K562 (cell line): Measurements from ENCODE around the gene FAM174C. TPM values are rescaled to one million over a fixed set of nuclear protein-coding genes. Genes with fewer than 3 reads are reported as not detected.

ENCODE experiments used
- ATAC-seq: fragments of 200-7000 bp; cut with Tn5 transposase; 3 replicates; pipeline ENCODE4 v1.9.1; 2020; ENCODE audit warnings: moderate library complexity
- BruUV-seq: library from RNA; stranded (reverse); fragments of 400-500 nt; replicated peaks from 2 replicates; lab custom pipeline; 2021; lab: Mats Ljungman, UMichigan
- CTCF ChIA-PET: fragments of 300-600 bp; formaldehyde crosslinking; extraction: SDS; loops from one replicate; lab custom pipeline; 2021; ENCODE audit warnings: low intra/inter-chr PET ratio; lab: Yijun Ruan, JAX
- POLR2A ChIA-PET: fragments of 300-600, 350-650 bp; sonication (Branson Sonifier 250); formaldehyde crosslinking; extraction: SDS; loops from one replicate; lab custom pipeline; 2021; ENCODE audit warnings: antibody characterized with exemption, inconsistent platforms; lab: Yijun Ruan, JAX
- DNase-seq, 4 experiments: peaks; one replicate each; pipeline versions ENCODE4 v3.0.0 to v3.0.0-alpha.2; 2011 to 2018; ENCODE audit warnings: low spot score in 3 of 4, mixed read lengths in 3 of 4; ENCODE audit errors: extremely low read depth in 1 of 4
- FAIRE-seq: peaks from 2 replicates; lab custom pipeline; 2011; peaks lifted over from hg19 to GRCh38; lab: Jason Lieb, UNC
- H2AFZ ChIP-seq: 2 replicates; pipeline ENCODE4 v1.6.0; 2011; ENCODE audit warnings: low read depth, low read length, control low read depth, inconsistent platforms
- H3K27ac ChIP-seq: fragments of 200-600 bp; 3 replicates; pipeline ENCODE4 v1.8.0; 2011; ENCODE audit warnings: low read depth, mild to moderate bottlenecking, control low read depth, inconsistent platforms, low read length, moderate library complexity, mixed read lengths; ENCODE audit errors: extremely low read depth
- H3K27me3 ChIP-seq, 2 experiments: fragments of 300-600 bp in 1 of 2; 2 replicates in 1 of 2; 3 replicates in 1 of 2; pipeline versions ENCODE4 v1.6.0 to v1.8.0; 2011; ENCODE audit warnings: inconsistent platforms in 2 of 2, low read length in 2 of 2, mild to moderate bottlenecking in 1 of 2, mixed read lengths in 1 of 2, moderate library complexity in 1 of 2; ENCODE audit not compliant: control insufficient read depth in 2 of 2, insufficient read depth in 2 of 2
- H3K36me3 ChIP-seq: fragments of 300-600 bp; 3 replicates; pipeline ENCODE4 v1.8.0; 2011; ENCODE audit warnings: mild to moderate bottlenecking, low read length, inconsistent platforms; ENCODE audit not compliant: control insufficient read depth, insufficient read depth
- H3K4me1 ChIP-seq, 2 experiments: fragments of 200-600 bp in 1 of 2; replicated peaks in 1 of 2; 2 replicates in 1 of 2; 3 replicates in 1 of 2; pipeline versions ENCODE4 v1.5.1 to v1.8.0; 2011; ENCODE audit warnings: inconsistent platforms in 2 of 2, low read length in 2 of 2, mild to moderate bottlenecking in 1 of 2, mixed read lengths in 1 of 2, moderate library complexity in 1 of 2; ENCODE audit not compliant: control insufficient read depth in 2 of 2, insufficient read depth in 2 of 2
- H3K4me2 ChIP-seq: 2 replicates; pipeline ENCODE4 v1.6.1; 2011; ENCODE audit warnings: low read length, control low read depth, inconsistent platforms, mixed read lengths; ENCODE audit not compliant: insufficient read depth
- H3K4me3 ChIP-seq: fragments of 200-600 bp; sonication (generic), shearing (Covaris generic); 2 replicates; pipeline ENCODE4 v1.5.1; 2016; ENCODE audit warnings: control low read depth, inconsistent platforms
- H3K79me2 ChIP-seq: fragments of 200-600 bp; 3 replicates; pipeline ENCODE4 v1.8.0; 2011; ENCODE audit warnings: low read length, inconsistent platforms; ENCODE audit not compliant: control insufficient read depth, insufficient read depth
- H3K9ac ChIP-seq, 2 experiments: 2 replicates each; pipeline versions ENCODE4 v1.6.0 to v1.6.1; 2011; ENCODE audit warnings: low read depth in 2 of 2, low read length in 2 of 2, control low read depth in 1 of 2, inconsistent platforms in 1 of 2, mild to moderate bottlenecking in 1 of 2, mixed read lengths in 1 of 2; ENCODE audit not compliant: insufficient read depth in 1 of 2
- H3K9me1 ChIP-seq: one replicate; pipeline ENCODE4 v1.6.0; 2011; ENCODE audit warnings: inconsistent platforms, mild to moderate bottlenecking, low read length, moderate library complexity; ENCODE audit not compliant: control insufficient read depth, insufficient read depth
- H3K9me3 ChIP-seq: replicated peaks from 2 replicates; pipeline ENCODE4 v1.5.1; 2011; ENCODE audit warnings: low read depth, low read length, inconsistent platforms; ENCODE audit not compliant: control insufficient read depth, insufficient read depth
- H4K20me1 ChIP-seq: replicated peaks from 2 replicates; pipeline ENCODE4 v1.6.1; 2011; ENCODE audit warnings: low read length, inconsistent platforms, mixed read lengths; ENCODE audit not compliant: control insufficient read depth, insufficient read depth
- BHLHE40 ChIP-seq: IDR thresholded peaks from 2 replicates; pipeline ENCODE4 v1.6.1; 2011; ENCODE audit warnings: low read length, improper control_type of control experiment
- FOXP4 ChIP-seq: sonication (generic); formaldehyde crosslinking; IDR thresholded peaks from 2 replicates; pipeline ENCODE4 v1.8.0; 2022; ENCODE audit warnings: mild to moderate bottlenecking, missing genetic modification reagents, borderline replicate concordance
- GATAD2A ChIP-seq: fragments of 450-650 bp; IDR thresholded peaks from 2 replicates; pipeline ENCODE4 v1.6.1; 2017
- HNRNPK ChIP-seq: fragments of 200-400 bp; formaldehyde crosslinking; IDR thresholded peaks from one replicate; pipeline ENCODE4 v1.6.1; 2018; ENCODE audit warnings: mild to moderate bottlenecking, low read depth, low read length; ENCODE audit not compliant: poor library complexity, severe bottlenecking
- MEF2D ChIP-seq: conservative IDR thresholded peaks from 2 replicates; pipeline ENCODE4 v1.6.1; 2016; ENCODE audit warnings: low read depth, missing genetic modification characterization, missing compliant biosample characterization
- NFE2 ChIP-seq: IDR thresholded peaks from 2 replicates; pipeline ENCODE4 v1.6.1; 2014; ENCODE audit warnings: antibody characterized with exemption, low read depth
- PPARD ChIP-seq: fragments of 250-450 bp; sonication (Bioruptor Pico); IDR thresholded peaks from 2 replicates; pipeline ENCODE4 v1.8.0; 2022; ENCODE audit warnings: inconsistent platforms, mild to moderate bottlenecking, moderate library complexity
- ZFP1 ChIP-seq: fragments of 450-650 bp; formaldehyde crosslinking; IDR thresholded peaks from 2 replicates; pipeline ENCODE4 v1.4.0; 2020; ENCODE audit warnings: mild to moderate bottlenecking, mixed read lengths
- ZNF695 ChIP-seq: fragments of 450-650 bp; formaldehyde crosslinking; IDR thresholded peaks from 2 replicates; pipeline ENCODE4 v1.4.0; 2020; ENCODE audit warnings: mild to moderate bottlenecking, moderate library complexity
- ZNF76 ChIP-seq: fragments of 250-450 bp; sonication (Bioruptor Pico); IDR thresholded peaks from 2 replicates; pipeline ENCODE4 v1.4.0; 2020; ENCODE audit warnings: mild to moderate bottlenecking, moderate library complexity, borderline replicate concordance
- ZNF79 ChIP-seq: fragments of 250-450 bp; sonication (Bioruptor Pico); IDR thresholded peaks from 2 replicates; pipeline ENCODE4 v1.4.0; 2020; ENCODE audit warnings: low read depth, mild to moderate bottlenecking, moderate library complexity
- WGBS: fragments of 100-300 bp; shearing (Covaris generic); methylation state at CpG from one replicate; pipeline ENCODE4 v1.1.6; 2016; ENCODE audit warnings: low coverage, mixed read lengths; ENCODE audit not compliant: insufficient coverage; ENCODE audit errors: missing lambda C conversion rate; 5-methylcytosine and 5-hydroxymethylcytosine counted together
- in situ Hi-C: fragments of 300-500 bp; cut with MboI; formaldehyde crosslinking; loops from 4 replicates; pipeline ENCODE4 v1.15.0; 2018; ENCODE audit warnings: inconsistent platforms, mixed read lengths
- intact Hi-C: fragments of 100-400 bp; cut with micrococcal nuclease; formaldehyde crosslinking; loops from 2 replicates; pipeline ENCODE4 v1.14.2; 2022
- polyA plus RNA-seq, 8 experiments: library from polyadenylated mRNA; depleted of rRNA in 4 of 8; stranded (reverse) in 5 of 8; unstranded in 3 of 8; fragments of >200 nt; fragmentation: Nextera tagmentation in 2 of 8; fragmentation: Illumina TruSeq in 1 of 8; extraction: Ambion mirVana in 2 of 8; extraction: Trizol in 1 of 8; gene quantifications; 2 replicates each; pipeline versions ENCODE4 v1.2.1 to v1.2.3, GENCODE V29; 2011 to 2014; ENCODE audit warnings: inconsistent platforms in 1 of 8, missing spikeins in 1 of 8
- total RNA-seq, 7 experiments: library from RNA; depleted of rRNA in 6 of 7; stranded (reverse); fragments of >200 nt in 6 of 7; fragmentation: Illumina TruSeq in 2 of 7; extraction: Trizol in 2 of 7; gene quantifications; 2 replicates each; pipeline versions ENCODE4 v1.2.1 to v1.2.3, GENCODE V29; 2011 to 2021; ENCODE audit warnings: low replicate concordance in 1 of 7
- TF ChIP-seq, protein P1 (sequence below), 2 experiments: IDR thresholded peaks; 2 replicates each; pipeline ENCODE4 v1.6.1; 2012; ENCODE audit warnings: improper control_type of control experiment in 2 of 2, low read depth in 2 of 2, low read length in 2 of 2, borderline replicate concordance in 1 of 2

Gene FAM174C
- total and polyA plus RNA-seq, 9 of the 15 experiments (the other 6 are each of a cell fraction or from before 2014, with no cell fraction given) = 0.66 to 89.6 (median 20.3) TPM

DNA sequence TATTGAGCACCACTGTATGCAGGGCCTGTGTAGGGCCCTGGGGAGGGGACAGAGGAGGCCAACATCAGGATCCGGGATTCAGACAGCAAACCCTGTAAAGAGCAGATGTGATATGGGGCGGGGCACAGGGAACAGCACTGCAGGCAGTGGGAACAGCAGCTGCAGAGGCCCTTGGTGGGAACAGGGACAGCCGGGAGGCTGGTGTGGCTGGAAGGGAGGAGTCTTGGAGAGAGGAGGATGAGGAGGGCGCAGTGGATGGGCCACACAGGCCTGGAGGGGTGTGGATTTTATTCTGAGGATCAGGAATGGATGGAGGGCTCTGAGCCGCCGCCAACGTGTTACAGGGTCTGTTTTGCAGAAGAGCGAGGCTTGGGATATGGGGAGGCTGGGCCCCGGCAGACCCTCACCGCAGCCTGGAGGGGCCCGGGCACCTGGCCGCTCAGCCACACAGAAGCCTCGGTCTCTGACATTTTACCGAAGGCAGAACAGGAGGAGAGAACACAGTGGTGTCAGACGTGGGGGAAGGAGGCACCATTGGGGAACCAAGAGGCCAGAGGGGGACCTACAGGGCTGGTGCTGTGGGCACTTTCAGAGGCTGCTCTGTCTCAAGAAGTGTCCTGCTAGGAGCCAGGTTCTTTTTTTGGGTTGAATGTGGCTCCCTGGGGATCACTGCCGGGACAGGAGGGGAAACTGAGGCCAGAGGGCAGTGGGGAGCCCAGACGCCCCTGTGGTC, 17.3 kb downstream of the FAM174C start:
- Histone ChIP-seq H2AFZ (no peak overlapping the region), H3K9me1 (no peaks in the 10 kb centered on the region), H3K9me3 (no peaks in the 10 kb centered on the region), H3K4me2 (no peak overlapping the region), H3K36me3 (no peaks in the 10 kb centered on the region), H3K27me3 (peaks cover 35 to 68% of the 10 kb centered on the region in 2 experiments; a peak in 4 of 5 replicates), H3K79me2 (no peaks in the 10 kb centered on the region), H3K9ac (no peak overlapping the region), H3K4me1 (peaks cover 0 to 96% of the 10 kb centered on the region in 2 experiments; a peak in 3 of 5 replicates), H4K20me1 (peaks cover 4% of the 10 kb centered on the region; the same call in 1 of the 2 replicates), H3K27ac (no peak overlapping the region), H3K4me3 (no peak overlapping the region)
- no peak for TF ChIP-seq HNRNPK
- TF ChIP-seq ZNF76 (CRISPR knock-in tag) = no peak
- no peak for TF ChIP-seq MEF2D
- TF ChIP-seq PPARD (CRISPR knock-in tag) = no peak
- TF ChIP-seq NFE2 = no peak
- TF ChIP-seq GATAD2A = no peak
- TF ChIP-seq BHLHE40 = no peak
- TF ChIP-seq ZNF79 (CRISPR knock-in tag) = no peak
- TF ChIP-seq FOXP4 (CRISPR knock-in tag) = no peak
- no peak for TF ChIP-seq ZFP1 (CRISPR knock-in tag)
- TF ChIP-seq, protein P1, sequence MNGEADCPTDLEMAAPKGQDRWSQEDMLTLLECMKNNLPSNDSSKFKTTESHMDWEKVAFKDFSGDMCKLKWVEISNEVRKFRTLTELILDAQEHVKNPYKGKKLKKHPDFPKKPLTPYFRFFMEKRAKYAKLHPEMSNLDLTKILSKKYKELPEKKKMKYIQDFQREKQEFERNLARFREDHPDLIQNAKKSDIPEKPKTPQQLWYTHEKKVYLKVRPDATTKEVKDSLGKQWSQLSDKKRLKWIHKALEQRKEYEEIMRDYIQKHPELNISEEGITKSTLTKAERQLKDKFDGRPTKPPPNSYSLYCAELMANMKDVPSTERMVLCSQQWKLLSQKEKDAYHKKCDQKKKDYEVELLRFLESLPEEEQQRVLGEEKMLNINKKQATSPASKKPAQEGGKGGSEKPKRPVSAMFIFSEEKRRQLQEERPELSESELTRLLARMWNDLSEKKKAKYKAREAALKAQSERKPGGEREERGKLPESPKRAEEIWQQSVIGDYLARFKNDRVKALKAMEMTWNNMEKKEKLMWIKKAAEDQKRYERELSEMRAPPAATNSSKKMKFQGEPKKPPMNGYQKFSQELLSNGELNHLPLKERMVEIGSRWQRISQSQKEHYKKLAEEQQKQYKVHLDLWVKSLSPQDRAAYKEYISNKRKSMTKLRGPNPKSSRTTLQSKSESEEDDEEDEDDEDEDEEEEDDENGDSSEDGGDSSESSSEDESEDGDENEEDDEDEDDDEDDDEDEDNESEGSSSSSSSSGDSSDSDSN (IDR thresholded peaks at IDR 0.05; ENCODE audit: borderline replicate concordance in 1 of 2, low read depth in 2 of 2, low read length in 2 of 2) = no peak
- TF ChIP-seq ZNF695 = no peak
- WGBS = 24% methylated on average over 16 of the region's 17 CpGs
- BruUV-seq = no TSS peak
- in situ Hi-C loops (no loop called here), intact Hi-C loops (no loop called here)
- DNase-seq = no peak
- no peak for ATAC-seq
- no peak for FAIRE-seq
- ChIA-PET POLR2A (interaction anchor here (0.7 kb wide), 1 partner anchor 9 kb away, joined by 3 read pairs; no protein-coding TSS in a partner anchor), CTCF (no interaction called here)
